NCI-H345 (cell line): ENCODE measurements around the gene OTX2.

ENCODE experiments used
- DNase-seq: peaks from one replicate; lab custom pipeline; 2025; lab: John Stamatoyannopoulos, UW

The OTX2 gene

DNA sequence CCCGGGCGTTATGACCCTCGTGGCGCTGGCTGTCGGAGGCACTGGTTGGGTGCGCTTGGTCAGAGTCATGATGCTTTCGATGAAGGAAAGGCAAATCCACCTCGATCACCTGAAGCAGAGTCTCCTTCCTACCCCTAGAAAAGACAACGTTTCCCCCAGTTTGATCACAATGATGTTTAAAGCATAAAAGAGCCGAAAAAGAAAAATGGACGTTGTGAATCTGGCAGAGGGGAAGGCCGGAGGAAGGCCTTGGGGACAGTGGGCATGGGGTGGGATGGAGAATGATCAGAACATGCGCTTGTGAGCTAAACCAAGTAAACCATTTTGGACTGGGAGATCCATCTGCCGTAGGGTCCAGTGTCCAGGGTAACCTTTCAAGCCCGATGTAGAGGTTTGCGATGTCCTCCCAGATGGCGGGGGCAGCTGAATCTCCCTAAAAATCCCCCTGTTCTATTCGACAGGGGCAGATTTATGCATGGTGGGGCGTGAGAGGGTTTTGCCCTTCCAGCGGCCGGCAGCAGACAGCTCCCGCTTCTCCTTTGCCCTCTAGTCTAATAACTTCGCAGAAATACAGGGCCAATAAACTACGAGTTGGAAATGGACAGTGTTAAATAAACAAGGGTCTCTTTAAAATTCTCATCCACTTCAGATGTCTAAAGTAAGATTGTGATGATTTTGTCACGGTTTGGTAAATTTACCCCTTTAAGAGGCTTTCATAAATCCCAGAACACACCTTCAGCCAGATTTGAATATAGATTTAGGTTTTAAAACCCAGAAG, 2.3 kb upstream of the OTX2 start:
- no peak for DNase-seq

DNA sequence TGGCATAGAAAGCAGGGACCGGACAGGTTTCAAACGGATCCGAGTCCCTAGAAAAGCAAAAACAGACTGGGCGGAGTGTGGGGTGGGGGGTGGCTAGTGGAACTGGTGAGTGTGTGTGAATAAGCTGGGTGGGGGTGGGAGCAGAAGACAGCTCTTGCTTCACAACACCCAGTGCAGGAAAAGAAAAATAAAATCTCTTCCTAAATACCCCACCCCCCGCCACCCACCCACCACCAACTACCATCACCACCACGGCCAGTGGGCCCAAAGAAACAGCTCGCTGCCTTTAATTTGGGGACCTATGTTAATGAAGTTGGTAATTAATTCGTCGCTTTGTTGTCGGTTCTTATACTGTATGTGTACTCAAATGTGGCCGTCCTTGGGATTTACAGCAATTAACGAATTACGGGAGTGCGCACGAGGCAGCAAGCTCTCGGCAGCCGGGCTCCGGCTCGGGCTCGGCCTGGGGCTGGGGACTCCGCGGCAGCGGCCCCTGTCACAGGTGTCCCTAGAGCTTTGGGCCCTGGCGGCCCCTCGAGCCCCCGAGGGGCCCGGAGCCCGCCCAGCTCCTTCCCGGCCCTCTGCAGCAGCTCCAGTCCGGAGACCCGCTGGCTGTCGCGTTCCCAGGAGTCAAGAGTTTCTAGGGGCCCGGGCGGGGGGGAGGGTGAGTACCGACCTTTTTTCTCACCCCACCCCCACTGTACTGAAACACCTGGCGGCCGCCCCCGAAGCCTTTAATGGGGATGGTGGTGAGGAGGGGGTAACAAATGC, 1.5 kb upstream of the OTX2 start:
- no peak for DNase-seq

DNA sequence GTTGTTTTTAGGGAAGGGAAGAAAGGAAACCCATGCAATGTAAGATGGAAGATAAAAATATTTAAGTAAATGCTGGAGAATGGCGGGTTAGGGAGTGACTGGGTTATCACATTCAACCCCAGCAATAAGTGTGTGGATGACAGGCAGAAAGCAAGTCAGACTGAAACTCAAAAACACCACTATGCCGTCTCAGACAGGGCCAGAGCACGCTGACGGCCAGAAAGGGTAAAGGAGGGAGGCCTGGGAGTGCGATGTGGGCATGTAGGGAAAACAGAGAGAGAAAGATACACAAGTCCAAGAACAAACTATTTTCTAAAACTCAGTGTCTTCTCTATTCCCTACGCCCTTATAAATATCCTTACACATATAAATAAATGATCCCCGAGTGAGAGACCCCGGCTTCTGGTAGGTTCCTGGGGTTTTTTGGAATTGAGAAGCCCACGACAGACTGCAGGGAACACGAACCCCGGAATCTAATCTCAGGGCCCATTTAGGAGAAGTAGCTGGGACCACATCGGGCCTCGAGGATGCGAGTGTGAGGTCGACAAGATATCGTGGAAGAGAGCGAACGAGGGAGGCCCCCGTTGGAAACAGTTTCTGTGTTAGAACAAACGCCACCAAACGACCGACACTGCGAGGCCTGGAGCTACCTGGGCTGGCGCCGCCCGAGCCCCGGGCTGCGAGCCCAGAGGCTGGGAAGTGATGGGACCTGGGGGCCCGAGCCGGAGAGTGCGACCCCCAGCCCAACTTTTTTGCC, 735 bp upstream of the OTX2 start:
- no peak for DNase-seq

DNA sequence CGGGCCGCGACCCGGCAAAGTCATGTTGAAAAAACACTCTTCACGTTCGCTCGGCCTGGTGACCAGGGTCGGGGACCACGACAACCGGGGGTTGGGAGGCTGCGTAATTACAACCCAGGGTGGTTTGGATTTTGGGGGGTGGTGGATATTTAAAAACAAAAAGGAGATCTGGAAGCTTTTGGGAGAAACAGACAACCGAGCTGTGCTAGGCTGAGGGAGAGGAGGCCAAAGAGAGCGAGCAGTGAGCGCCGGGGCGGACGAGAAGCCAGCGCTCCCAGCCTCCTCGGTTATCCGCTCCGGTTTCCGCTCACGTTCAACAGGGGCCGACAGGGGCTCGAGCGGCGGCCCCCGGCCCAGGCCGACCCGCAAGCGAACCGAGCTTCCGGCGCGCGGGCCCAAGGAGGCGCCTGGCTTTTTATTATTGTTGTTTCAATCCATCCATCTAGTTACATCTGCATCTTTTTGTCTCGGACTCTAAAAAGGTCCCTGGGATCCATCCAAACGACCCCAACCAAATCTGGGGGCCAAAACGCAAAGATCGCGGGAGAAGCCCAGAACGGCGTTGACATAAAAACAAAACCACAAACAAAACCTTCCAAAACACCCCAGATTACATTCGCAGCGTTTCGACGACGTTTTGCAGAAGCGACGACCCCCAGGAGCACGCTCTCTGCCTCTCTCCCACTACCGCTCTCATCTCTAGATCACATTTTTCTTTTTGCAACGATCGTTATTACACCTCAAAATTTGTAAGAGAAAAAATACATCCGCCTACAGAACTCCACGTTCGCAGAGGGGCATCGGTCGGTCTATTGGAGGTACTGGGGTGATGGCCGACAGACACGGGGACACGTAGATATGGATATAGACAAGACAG, 771 bp downstream of the OTX2 start:
- DNase-seq: no peak

DNA sequence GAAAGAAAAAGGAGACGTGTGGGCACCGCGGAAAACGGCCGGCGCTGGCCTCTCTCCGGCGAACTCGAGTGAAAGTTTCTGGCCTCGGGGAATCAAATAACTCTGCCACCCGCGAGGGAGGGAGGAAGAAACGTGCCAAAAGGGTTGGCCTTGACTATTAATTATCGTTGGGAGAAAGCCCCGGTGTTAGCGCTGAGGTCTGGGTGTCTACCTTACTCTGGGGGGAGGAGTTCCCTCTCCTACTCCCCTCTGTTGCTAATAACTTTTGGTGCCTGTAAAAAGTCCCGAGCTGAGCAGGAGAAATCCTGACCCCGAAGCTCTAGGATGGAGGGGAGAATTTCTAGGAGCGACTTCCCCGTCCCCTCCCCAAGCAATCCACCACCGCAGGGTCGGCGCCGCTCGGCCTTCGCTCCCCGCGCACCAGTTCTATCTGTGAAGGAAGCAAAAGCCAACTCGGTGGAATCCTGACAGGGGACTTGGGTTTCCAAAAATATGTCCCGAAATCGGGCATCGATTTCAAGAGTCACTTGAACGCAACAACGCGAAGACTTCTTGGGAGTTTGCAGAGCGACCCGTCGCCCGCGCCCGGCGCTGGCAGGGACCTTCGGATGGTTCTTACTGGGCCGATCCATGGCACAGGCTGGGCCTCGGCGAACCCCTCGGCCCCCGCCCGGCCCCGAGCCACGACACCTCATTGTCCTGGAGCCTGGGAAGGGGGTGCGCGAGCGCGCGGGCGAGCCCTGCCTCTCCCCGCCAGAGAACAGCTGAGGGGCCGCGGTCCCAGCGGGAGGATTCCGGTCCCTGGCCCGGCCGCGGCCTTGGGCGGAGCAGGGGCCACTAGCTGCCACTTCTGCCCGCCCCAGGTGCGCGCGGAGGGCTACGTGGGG, 1.7 kb downstream of the OTX2 start:
- no peak for DNase-seq

DNA sequence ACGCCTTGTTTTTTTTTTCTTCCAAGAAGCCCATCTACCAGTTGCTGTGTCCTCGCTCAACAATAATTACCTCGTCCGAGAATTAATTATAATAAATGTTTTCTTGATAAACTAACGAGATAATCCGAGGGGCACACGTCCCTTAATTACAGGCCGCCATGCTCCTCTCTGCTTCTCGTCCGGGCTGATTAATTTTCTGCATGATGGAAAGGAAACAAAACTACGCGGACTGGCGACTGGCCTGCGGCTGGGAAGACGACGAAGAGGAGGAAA, 2.2 kb downstream of the OTX2 start:
- DNase-seq: no peak

DNA sequence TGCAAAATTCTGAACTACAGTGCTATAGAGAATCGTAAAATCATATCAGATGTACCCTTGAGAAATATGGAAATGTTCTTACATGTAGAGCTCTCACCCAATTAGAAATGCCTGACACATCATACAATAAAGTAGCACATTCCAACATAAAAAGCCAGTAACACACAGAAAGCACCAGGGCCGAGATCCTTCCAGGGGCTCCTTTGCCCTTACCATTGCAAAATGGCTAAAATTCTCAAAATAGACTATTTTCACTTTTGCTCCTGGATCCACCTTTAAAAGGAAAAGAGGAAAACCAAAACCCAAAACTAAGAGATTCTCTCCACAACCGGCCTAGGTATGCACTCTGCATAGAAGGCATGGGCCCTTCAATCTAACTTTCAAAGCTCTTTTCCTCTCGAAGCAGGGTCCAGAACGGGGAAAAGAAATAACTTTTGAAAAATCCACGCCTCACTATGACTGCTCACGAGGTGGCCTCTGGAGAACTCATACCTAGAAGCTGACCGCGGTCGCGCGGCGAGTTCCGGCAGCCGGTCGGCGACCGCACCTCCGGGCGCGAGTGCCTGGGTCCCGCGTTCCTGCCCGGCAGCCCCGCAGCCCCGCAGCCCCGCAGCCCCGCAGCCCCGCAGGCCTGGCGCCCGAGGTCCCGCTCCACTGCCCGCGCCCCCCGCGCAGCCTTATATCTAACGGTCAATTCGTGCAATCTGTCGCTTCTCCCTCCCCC, 2.7 kb downstream of the OTX2 start:
- no peak for DNase-seq

DNA sequence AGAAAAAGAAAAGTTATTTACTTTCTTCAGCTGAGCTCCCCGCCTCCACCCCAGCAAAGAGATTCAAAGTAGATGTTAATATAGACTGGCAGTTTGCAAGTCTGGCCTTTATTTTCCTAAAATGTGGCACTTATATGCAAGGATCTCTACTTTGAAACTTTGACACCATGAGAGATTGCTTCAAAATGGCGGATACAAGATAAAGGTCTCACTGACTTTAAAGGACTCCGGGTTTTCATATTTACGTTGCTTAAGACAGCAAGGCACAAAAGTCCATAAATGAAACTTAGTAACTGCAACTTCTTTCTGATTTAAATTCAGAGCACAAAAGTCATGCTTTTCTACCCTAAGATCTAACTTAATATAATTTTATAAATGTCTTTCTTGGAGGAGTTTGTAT, 3.5 kb downstream of the OTX2 start:
- no peak for DNase-seq

DNA sequence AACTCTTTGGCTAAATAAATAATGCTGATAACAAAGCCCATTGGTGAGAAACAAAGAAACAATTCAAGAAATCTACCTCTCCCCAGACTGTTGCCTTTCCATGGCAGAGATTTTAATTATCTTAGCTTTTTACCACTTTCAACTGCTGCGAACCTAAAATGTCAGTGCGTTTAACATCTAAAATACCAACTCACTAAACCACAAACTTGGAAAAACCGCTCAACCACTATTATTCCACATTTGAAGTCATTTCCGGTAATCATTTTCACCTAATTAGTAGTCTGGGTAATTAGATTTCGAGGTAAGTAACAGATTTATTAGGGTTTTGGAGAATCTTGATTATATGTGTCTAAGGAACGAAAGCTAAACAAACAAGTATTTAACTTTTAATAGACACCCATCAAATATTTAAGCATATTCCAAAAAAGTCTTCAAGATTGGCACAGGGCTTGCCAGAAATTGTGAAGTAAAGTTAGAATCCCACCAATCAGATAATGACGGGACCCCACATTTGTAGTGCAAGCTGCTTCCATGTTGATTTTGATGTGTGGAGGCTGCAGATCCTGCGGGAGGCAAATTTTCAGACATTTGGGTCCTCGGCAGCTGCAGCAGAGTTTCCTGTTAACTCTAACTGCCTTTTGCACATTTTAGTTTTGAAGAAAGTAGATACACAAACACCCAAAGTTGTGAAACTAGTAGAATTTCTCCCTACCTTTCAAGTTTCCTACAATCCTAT, 4.1 kb downstream of the OTX2 start:
- DNase-seq: no peak

DNA sequence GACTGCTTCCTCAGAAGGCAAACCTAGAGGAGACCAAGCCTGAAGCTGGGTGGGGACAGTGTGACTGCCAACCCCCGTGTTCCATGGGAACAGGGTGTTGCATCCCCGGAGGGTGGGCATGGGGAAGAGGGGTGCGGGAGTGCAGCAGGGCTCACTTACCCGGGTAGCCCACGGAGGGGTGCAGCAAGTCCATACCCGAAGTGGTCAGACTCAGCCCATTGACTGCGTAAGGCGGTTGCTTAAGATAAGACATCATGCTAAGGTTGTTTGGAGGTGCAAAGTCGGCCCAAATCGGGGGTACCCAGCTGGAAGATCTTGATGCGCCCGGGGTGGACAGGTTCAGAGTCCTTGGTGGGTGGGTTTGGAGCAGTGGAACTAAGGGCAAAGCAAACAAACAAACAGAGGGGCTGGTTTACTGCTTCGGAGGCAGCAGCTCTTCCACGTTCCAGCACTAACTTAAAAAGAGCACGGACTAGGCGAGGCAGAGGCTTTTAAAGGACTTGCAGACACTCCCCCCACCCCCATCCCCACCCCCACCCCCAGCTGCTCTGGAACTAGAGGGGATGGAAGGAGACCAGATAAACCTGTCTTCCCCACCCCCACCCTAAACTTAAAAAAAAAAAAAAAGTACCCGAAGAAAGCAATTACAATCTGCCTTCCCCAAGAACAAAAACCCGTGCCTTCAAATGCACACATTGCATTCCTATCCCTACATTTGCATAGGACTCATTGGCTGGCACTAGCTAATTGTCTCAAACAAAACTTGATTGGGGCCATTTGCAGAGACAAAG, 4.9 kb downstream of the OTX2 start:
- no peak for DNase-seq

DNA sequence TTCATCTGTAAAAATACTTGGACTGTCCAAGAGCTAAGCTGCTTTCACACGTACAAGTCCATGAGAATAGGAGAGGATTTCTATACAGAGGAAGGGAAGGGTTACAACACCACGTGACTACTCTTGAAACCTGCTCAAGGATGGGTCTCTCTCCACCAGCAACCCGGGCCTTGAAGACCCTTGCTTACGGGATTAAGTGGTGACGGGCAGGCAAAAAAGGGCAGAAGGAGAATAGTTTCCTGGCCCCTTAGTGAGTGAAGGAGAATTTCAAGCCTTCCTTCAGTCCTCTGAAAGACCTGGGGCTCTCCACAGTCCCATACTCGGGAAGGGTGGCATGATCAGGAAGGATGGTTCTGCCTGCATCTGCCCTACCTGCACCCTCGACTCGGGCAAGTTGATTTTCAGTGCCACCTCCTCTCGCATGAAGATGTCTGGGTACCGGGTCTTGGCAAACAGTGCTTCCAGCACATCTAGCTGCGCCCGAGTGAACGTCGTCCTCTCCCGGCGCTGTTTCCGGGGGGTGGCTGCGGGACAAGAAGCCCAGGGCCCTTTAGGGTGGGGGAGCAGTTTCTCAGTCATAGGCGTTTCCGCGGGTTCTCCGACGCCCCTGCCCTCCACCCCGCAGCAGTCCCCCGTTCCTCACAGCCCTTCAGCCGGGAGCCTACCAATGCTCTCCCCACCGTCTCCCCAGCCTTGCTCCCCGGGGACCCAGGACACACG, 6.3 kb downstream of the OTX2 start:
- no peak for DNase-seq

DNA sequence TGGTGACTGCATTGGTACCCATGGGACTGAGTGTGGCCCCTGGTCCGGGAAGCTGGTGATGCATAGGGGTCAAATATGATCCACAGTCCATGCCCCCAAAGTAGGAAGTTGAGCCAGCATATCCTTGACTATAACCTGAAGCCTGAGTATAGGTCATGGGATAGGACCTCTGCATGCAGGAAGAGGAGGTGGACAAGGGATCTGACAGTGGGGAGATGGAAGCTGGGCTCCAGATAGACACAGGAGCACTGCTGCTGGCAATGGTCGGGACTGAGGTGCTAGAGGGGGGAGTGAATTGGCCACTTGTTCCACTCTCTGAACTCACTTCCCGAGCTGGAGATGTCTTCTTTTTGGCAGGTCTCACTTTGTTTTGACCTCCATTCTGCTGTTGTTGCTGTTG, 8.4 kb downstream of the OTX2 start:
- DNase-seq: no peak

DNA sequence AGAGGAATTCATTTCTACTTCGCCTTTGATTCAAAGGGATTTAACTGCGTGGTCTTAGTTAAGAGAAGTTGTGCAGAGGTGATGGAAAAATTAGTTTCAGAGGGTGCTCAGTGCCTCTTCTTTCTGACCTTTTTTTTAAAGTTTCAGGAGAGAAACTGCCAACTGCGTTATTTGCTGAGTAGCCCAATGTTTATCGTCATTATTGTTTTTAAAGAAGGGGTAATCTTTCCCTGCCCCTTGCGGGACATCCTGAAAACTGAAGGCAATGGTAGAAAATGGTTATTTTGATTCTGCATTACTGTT, 11.0 kb downstream of the OTX2 start:
- DNase-seq: no peak

DNA sequence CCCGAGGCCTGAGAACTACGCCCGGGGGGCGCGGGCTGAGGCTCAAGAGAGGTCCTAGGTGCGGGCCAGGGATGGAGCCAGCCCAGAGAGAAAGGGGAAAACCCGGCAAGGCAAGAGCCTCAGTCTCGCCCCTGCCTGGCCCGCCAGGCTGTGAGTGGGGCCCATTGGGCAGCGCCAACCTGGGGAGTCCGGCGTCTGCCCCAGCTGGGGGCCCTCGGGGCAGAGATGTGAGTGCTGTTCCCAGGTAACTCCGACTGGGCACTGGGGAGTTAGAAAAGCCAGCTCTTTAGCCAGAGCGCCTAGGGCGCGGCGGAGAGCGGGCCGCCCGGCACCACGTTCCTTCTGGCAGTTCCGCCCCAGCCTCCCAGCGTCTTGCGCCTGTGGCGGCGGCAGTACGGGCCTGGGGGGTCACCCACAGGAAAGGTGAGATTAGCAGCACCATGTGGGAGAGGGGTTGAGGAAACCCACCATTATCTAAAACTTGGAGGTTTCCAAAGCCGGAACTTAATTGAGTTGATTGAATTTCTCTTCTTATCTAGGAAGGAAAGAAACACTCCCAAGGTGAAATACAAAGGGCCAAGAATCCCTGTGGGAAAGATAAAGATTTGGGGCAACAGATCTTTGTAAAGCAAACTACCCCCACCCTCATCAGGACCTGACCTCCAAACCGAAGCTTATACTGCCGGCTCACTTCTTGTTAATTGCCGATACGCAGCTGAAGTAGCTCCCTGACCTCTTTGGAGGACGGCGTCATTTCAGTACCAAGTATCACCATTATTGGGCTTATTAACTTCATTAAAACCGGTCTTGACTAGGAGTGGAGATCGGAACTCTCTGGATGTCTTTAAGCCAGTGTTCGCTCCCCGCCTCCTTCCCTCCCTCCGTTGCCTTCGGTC, 11.6 kb downstream of the OTX2 start:
- DNase-seq: no peak

DNA sequence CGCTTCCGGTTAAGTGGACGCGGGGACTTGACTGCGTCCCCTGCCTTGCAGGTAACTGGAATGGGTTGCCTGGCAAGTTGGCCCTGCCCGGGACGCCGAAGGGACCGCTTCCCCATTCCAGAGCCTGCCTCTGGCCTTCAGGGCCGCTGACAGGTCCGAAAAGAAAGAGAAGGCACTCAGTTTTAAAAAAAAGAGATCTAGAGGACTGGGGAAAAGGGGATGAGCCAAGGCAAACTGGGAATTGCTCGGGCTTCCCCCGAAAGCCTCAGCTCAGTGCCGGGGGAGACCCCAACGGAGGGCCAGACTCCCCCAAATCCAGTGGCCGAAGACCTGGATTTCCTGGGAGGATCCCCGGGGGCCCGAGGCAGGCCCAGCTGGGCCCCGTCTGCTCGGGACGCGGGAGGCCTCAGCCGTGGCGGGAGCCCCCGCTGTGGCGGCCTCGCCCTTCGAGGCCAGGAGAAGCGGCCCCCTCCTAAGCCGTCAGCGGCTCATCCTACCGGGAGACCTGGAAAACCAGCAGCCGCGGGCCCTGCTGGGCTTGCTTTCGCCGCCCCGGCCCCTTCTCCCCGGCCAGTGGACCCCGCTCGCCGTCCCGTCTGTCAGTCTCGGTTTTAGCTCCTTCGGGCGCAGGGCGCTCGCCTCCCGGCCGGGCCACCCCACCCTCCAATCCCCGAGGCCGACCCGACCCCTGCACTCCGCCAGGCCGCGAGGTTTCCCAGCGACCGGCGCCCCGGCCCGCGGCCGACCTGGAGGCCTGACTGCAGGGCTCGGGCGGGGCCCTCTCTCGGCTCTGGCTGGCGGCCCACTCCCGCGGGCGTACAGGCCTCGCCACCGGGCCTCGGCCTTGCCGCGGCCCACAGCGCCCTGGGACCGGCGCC, 12.5 kb downstream of the OTX2 start:
- no peak for DNase-seq

DNA sequence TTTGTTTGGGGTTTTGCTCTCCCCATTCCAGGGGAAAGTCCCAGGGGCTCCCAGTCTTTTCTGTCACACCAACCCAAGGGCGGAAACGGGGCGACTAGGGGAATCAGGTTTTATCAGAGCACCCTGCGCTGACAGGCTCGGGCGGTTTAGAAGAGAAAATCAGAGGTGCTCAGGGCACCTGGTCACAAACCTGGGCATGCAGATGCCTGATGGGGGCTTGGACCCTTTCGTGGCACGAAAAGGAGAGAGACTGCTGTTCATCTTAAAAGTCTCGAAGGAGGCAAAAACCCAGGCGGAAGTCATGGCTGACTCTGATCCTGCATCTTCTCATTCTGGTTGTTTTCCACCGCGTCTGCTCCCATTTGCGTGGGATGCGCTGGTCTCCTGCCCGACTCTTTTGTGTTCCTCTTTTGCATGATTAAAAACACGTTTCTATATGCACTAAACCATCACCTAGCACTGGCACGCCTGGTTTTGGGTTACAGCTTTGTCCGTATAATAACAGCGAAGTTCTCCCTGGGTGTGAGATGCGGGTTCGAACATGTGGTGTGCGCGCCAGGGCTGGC, 13.2 kb downstream of the OTX2 start:
- no peak for DNase-seq
